NK-92 (cell line): ENCODE results near the gene GSN.

Source experiments
- DNase-seq: peaks from one replicate; lab custom pipeline; 2025; ENCODE audit not compliant: unreplicated experiment; lab: John Stamatoyannopoulos, UW

The GSN gene

DNA sequence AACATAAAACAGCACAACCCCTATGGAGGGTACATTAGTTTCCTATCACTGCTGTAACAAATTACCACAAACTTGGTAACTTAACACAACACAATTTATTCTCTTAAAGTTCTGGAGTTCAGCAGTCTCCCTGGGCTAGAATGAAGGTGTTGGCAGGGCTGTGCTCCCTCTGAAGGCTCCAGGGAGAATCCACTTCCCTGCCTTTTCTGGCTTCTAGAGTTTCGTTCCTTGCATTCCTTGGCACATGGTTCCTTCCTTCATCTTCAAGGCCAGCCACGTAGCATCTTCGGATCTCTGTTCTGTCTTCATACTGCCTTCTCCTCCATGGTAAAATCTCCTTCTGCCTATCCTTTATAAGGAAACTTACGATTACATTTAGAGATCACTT is 25.0 kb upstream of the GSN start:
- no peak for DNase-seq

DNA sequence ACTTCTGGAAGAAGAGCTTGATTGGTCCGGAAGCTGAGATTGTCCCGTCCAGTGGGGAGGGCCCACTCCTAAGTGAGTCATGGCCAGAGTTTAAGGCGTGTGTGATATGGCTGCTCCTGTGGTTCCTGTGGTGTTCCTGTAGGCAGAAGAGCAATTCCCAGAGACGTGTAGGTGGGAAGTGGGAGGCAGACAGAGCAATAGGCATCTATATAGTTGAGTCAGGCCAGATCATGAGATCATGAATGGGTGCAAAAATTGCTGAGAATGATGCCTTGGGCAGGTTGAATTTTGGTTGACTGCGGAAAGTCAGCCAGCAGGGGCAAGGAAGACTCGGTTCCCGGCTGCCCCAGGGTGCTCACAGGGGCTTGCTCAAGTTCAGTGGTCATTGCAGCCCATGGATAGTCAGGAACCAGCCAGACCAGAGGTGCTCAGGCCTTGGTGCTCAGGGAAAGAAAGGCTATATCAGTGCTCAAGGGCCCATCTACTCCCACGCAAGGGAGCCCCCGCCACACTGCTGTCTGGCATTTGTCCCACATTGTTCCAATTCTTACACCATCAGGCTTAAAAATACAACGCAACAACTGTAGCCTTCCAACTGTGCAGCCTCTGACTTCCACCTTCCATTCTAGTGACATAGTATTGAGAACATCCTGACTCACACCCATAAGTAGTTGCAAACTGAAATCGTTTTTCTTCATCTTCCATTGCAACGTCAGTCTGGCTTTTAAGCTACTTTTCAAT is 21.0 kb upstream of the GSN start:
- DNase-seq, result no peak

DNA sequence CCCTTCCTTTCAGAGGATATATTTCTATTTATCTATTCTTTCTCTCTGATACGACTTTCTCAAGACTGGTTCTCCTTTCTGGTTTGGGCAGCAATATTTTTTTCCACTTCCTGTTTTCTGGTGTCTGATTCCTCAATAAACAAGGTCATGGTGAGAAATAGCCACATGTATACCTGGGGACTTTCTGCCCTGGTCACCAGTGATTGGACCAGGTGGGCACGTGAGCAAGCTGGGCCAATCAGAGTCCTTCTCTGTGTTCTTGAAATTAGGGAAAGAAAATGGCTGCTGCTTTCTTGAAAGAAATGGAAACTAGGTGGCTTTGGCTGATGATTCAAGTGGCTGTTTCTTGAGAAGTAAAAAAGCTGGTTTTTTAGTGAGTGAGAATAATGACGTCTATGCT is 18.4 kb upstream of the GSN start:
- no peak for DNase-seq

DNA sequence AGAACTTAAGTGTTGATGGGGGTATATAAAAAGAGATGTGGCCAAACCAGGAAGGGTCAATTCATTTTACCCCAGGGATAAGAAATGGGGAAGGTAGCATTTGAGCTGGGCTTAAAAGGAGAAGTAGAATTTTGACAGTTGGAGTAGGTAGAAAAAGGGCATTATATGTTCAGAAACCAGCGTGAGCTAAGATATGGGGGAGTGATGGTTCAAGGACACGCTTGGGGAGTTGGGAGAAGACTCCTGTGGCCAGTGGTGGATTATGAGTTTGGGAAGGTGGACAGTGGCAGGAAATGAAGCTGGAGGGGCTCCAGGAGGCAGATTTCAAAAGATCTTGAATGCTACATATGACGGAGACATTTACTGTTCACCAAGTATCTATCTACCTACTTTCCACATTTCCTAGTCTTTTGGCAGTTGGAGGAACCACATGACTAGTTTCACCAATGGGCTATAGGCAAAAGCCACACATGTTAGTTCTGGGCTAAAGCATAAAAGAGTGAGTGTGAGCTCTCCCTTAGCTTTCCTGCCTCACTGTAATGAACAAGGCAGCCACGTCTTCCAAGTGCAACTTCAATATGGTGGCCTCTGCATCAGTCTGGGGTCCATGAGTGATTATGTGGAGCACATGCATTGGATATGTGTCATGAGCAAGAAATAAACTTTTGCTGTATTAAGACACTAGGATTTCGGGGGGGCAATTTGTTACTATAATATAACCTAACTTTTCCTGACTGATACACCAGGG is 15.7 kb upstream of the GSN start:
- no peak for DNase-seq

DNA sequence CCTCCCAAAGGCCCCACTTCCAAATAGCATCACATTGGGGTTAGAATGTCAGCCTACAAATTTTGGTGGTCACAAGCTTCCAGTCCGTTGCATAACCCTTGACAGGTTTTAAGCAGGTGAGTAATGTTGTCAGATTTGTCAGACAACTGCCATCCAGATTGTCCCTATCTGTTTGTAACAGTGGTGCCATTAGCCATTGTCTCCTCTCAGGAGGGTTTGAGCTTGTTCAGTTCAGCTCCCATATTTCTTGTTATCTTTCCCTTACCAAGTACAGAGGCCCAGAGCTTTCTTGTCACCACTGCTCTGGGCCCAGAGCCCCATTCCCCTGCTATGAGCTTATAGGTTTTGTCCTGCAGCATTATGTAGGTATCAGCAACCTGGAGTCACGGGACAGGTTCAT is 14.8 kb upstream of the GSN start:
- DNase-seq, result no peak

DNA sequence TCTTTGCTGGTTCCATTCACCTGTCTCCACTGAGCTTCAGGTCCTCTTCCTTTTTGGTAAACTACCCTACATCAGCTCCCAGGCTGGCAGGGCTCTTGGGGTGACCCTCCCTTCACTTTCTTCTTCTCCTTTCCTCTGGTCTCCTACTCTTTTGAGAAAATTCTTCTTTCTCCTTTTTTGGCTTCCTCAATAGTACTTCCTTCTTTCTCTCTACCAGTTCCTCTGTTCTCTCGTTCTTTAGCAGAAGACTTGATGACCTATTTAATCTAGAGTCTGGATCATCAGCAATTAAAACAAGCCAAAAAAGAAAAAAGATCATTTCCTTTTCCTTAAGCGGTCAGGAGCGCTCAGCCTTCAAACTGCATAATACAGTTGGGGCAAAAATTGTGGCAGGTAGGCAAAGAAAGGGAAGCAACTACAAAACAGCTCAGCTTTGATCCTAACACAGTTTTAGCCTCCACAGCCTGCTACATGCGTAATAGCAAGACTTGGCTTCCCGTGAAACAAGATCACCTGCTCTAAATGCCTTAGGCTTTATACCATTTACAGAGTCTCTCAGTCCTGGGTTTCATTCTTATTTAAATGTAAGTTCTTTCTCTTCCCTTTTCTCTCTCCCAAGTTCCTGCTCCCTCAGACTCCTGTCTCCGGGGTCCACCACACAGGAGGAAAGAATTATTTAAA is 14.0 kb upstream of the GSN start:
- DNase-seq, result no peak

DNA sequence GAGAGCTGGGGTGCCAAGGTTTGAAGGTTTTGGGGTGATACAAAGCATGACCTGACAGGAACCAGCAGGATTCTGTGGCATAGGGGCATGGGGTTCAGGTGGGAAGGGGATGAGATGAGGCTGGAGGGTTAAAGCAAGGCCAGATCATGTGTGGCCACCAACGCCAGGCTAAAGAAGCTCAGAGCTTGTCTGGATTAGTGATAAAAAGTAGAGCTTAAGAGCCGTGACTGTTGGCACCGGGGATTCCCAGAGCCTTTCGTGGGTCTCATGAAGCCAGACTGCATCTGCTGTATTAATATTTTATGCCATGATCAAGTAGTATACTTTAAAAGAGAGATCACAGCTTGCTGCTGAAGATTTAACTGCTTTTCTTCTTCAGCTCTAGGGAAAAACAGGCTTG is 8.5 kb upstream of the GSN start:
- DNase-seq, result no peak

DNA sequence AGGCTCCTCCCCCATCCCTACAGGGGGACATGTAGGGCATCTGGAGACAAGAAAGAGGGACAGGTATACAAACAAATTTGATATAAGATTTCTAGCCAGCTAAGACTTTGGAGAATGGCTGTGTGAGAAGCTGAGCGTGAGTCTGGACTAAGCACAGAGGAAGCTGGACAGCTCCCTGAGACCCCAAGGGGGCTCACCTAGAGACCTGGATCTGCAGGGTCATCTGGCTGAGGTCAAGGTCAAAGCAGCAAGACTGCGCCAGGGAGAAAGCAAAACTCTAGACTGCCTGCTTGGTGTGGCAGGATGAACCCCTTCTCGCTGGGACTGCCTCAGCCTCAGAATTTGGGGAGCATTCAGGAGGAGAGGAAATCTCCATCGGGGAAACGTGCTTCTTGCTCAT is 8.0 kb upstream of the GSN start:
- DNase-seq, result no peak

DNA sequence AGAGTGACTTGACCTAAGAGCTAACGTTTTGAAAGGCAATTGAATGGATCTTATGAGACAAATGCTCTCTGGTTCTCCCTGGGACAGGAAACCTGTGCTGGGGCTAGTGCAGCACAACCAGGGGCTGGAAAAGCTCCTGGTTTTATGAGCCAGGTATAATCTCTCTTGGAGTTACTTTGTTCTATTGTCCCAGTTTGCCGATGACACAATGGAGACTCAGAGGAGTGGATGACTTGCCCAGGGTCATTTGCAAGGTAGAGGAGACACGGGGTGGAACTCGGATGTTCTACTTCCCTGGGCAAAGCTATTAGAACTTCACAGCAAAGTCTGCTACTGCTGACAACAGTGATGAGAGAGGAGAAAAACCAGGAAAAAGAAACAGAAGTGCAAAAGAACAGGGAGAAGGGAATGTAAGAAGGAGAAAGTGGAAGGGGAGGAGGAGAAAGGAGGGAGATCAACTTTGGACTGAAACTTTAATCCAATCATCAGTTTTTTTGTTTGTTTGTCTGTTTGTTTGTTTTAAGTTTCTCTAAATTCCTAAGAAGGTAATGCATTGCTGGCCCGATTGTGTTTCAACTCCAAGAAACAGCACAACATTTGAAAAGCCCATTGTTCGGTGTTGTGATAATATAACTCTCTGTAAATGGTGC is 7.4 kb upstream of the GSN start:
- no peak for DNase-seq

DNA sequence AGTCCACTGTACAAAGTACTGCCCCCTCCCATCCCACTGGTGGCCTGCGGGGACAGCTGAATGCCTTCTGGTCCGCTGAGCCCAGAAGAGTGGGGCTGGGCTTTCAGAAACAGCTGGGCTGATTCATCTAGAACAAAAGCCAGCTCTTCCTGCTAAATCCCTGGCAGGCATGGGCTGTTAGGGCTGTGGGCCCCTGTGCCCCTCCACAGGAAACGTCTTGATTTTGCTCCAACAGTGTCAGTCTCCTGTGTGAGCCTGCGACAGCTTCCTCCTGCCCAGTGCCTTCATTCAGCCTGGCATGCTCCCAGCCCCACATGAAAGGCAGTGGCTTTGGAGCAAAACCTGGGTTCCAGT is 6.9 kb upstream of the GSN start:
- DNase-seq, result no peak

DNA sequence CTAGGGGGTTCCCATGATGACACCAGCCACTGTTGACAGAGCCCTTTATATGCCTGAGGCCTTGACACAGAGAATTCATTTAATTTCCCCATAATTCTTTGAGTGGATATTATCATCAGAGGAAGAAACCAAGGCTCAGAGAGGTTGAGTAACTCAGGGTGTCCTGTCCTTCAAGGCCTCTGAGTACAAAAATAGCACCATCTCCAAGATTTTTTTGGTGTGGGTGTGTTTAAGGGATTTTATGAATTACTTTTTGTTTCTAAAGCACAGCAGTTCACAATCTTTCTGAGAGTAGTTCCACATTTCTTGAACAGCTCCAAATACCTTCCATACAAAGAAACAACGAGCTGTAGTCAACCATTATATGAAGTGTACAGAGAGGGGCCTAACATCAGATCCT is 6.2 kb upstream of the GSN start:
- DNase-seq, result no peak

DNA sequence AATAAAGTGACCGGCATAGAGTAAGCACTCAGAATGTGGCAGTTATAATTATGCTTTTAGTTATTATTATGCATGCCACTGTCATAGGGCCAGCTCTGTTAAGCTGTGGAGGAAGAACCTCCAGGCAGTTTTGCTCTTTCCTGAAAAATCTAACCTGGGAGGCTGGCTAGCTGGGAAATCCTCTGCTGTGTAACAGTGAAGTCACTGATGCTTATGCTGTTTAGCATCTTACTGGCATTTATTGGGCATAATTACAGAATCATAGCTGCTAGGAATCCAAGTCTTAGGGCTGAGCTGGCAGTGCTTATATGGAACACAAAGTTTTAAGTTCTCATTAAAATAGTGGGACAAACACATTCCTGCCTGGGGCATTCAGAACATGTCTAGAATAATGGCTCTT is 5.5 kb upstream of the GSN start:
- no peak for DNase-seq

DNA sequence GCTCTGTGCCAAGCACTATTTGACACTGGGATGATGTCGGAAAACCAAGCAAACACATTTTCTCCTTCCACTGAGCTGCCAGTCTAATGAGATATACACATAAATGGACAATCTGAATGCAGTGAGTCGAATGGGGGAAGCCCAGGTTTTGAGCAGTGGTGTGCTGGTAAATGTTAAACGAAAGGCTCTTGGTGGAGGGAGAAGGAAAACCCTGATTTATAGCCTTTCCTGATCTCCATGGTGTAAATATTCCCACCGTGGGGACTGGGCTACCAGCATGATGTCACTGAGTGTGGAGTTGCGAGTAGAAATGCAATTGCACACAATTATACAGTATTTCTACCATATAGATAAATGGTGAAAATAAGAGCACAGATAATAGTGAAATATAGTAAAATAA is 5.0 kb upstream of the GSN start:
- no peak for DNase-seq

DNA sequence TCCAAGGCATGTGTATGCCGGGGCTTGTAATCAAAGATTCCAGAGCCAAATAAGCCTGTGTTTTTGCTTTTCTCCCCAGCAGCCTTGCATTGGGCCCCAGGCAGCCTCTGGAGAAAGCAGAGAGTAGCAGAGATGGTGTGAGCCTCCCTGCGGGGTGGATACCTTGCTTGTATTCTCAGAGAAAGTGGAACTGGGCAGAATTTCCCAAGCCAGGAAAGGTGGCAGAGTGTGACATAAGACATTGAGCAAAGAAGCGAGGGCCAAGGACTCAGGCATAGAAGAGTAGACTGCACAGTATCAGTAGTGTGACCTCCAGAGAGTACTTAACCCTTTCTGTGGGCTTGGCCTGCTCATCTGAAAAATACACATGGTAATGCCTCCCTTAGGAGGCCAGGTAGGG is 1.6 kb upstream of the GSN start:
- no peak for DNase-seq

DNA sequence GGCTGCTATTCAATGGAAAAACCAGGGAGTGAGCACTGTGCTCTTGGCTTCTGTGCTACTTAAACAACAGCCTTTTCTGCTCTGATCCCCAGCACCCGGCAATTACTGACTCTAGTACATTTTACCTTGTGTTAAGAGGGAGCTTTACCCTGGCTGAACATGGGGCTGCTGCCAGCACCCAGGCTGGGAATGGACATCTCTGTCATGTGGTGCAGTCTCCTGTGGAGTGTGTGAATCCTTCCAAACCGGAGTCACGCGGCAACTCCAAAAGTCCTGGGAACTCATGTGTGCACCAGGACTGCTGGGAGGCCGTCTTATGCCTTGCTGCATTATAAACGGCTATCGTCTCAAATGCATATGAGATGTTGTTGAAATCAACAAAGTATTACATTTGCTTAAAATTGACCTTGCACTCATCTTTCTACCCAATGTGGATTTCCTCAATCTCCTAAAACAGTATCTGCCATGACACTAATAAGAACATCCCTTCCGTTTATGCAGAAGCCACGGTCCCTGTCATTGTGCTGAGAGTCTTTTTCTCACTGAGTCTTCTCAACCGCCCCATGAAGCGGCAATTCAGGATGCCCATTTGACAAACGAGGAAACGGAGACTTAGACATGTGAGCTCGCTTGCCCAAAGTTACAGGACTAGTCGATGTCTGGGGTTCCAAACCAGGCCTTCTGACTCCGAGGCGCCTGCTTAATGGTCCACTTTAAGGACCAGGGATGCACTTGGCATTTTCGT is 884 bp upstream of the GSN start:
- DNase-seq, result no peak

DNA sequence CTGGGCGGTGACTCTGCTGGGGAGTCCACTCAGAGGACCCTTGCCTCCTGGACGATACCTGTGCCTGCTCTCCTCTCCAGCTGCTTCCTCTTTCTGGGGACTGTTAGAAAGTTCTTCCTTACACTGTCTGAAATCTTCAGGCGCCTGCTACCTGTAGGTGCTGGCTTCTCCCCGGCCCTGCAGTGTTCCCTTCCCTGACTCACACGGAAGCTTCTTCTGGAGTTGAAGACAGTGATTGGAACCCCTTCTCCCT is 562 bp downstream of the GSN start:
- DNase-seq, result no peak

DNA sequence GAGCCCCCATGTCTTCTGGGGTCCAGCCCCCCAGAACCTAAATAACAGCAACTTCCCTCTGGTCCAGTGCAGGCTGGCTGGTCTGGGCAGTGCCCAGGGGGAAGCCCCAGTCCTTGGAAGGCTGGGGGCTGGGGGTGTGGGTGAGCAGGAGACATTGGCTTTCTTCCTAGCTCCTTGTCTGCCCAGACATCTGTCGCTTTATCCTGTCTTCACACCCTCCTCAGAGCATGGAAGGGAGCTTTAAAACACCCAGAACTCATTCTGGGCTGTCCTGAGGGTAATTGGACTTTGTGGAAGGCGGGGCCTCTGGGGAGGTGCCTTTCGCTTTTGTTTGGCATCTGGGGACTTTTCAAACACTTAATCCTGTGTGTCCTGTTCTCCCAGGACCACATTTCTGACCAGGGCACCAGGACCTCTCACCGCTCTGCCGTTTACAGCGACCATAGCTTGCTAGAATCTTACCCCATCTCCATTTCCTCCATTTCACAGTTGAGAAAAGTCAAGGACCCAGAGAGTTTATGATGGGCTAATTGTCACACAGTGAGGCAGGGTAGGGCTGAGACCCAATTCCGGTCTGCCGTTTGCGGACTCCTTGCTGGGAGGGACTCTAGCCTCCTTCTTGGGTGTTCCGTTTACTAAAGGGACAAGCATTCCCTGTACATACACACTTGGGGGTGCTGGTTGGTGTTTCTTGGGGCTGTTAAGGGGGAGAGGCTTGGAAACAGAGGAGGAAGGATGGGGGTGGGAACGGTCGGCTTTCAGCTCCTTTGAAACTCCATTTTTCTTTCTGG is 1.1 kb downstream of the GSN start:
- DNase-seq, result no peak

DNA sequence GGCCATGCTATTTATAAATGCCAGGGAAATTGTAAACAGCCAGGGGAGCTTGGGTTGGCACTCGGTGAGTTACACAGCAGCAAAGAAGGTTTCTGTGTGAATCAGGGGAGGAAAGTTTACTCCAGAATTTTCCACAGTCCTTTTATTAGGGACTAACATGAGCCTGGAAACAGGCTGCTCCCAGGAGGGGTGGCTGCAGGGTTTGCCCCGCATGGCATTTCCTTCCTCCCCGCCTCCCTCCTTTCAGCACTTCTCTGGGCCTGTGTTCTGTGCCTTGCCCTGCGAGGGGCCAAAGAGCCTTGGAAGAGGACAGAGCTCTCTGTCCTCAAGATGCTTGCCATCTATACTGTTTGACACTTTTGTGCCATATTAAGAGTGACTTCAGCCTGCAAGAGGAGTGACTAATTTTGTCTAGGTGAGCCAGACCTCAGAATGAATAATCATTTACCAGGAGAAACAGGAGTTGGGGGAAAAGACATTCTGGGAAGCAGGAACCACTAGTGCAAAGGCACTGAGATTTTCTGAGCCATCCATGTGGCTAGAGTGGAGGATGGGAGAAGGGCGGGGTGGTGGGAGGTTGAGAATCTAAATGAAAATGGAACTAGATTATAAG is 1.8 kb downstream of the GSN start:
- no peak for DNase-seq

DNA sequence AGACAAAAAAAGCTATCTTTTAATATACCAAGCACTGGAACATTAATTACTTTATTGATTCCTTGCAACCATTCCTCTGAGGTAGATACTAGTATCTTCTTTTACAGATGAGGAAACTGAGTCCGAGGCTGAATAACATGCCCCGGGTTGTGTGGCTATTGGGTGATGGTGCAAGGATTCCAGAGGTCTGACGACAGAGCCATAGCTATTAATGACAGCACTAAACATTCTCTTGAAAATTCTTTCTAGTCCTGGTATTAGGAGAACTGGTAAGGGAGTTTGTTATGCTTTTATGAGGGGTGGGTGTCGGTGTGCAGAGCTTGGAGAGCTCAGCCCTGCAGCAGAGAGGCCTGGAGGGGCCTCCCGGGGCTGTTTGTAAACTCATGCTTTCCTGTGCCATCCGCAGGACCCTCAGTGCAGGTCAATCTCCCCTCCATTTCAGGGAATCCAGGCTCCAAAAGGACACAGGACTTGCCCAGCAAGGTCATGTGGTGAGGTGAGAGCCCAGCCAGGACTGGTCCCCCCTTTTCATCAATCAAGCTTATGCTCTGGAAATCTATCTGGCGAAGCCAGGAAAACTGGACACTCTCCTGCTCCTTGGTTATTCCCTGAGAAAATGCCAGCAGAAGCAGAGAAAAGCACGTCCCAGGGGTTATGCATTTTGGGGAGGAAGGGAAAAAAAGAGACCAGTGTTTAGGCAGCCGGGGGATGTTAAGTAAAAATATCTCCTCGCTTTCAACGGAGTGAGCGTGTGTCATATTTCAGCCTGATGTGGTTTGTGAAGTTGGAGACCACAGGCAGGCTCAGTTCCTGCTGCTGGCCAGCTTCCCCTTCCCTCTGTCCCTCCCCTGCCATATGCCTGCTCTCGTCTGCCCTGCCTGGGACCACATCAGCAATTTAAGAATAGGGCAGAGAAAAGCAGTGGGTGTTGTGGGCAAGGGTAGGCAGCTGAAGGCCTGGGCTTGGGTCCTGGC is 3.7 kb downstream of the GSN start:
- no peak for DNase-seq
